ENCODE measurements around the gene CCS.
A peak's percentile ranks its signal among the peaks of the same experiment; 100 is the strongest.
"Not testable (repeated sequence)": the region's sequence is repeated elsewhere in the genome, so short reads cannot be mapped to it uniquely, and the experiment has no call there.

The CCS gene

GRCh38 chr11:66593650-66594049, 665 bp downstream of the CCS start:
- DNase-seq (ENCODE audit: low read depth): no peak
- no peak for TF ChIP-seq CTCF (IDR thresholded peaks at IDR 0.05; ENCODE audit: insufficient read depth, low read depth, low read length, missing control alignments)
- peak overlapping the region; percentile 78 for H3K4me3 ChIP-seq (ENCODE audit: low read depth, low read length)

- no peak for TF ChIP-seq CTCF (IDR thresholded peaks at IDR 0.05; ENCODE audit: insufficient read depth, low read depth, low read length, missing control alignments)
- H3K4me3 ChIP-seq (ENCODE audit: low read depth, low read length): no peak overlapping the region
- DNase-seq (ENCODE audit: low read depth): no peak
Measured at GRCh38 chr11:66595245-66595904, 2.4 kb downstream of the CCS start.

GRCh38 chr11:66598993-66599392, 6.0 kb downstream of the CCS start:
- DNase-seq (ENCODE audit: low read depth): no peak
- no peak for TF ChIP-seq CTCF (IDR thresholded peaks at IDR 0.05; ENCODE audit: insufficient read depth, low read depth, low read length, missing control alignments)

GRCh38 chr11:66600219-66600618, 7.2 kb downstream of the CCS start:
- no peak for TF ChIP-seq CTCF (IDR thresholded peaks at IDR 0.05; ENCODE audit: insufficient read depth, low read depth, low read length, missing control alignments)
- no peak overlapping the region for H3K4me3 ChIP-seq (ENCODE audit: low read depth, low read length)
- DNase-seq (ENCODE audit: low read depth): no peak

More at GRCh38 chr11:66598993-66599392, 6.0 kb downstream of the CCS start:
- H3K4me3 ChIP-seq (ENCODE audit: low read depth, low read length): no peak overlapping the region

GRCh38 chr11:66600631-66601233, 7.7 kb downstream of the CCS start:
- TF ChIP-seq CTCF (IDR thresholded peaks at IDR 0.05; ENCODE audit: insufficient read depth, low read depth, low read length, missing control alignments): no peak
- H3K4me3 ChIP-seq (ENCODE audit: low read depth, low read length): no peak overlapping the region
- DNase-seq (ENCODE audit: low read depth): no peak

- DNase-seq (ENCODE audit: low read depth): no peak
- TF ChIP-seq CTCF (IDR thresholded peaks at IDR 0.05; ENCODE audit: insufficient read depth, low read depth, low read length, missing control alignments): no peak
- no peak overlapping the region for H3K4me3 ChIP-seq (ENCODE audit: low read depth, low read length)
Measured at GRCh38 chr11:66603072-66603471, 10.1 kb downstream of the CCS start.

GRCh38 chr11:66604155-66604554, 11.2 kb downstream of the CCS start:
- TF ChIP-seq CTCF (IDR thresholded peaks at IDR 0.05; ENCODE audit: insufficient read depth, low read depth, low read length, missing control alignments): no peak
- H3K4me3 ChIP-seq (ENCODE audit: low read depth, low read length): no peak overlapping the region
- no peak for DNase-seq (ENCODE audit: low read depth)

- H3K4me3 ChIP-seq (ENCODE audit: low read depth, low read length); DNase-seq (ENCODE audit: low read depth): not testable (repeated sequence)
Measured at GRCh38 chr11:66606608-66607007, 13.6 kb downstream of the CCS start.

Data from GM12865 (cell line).